Measurements from ENCODE around the gene LMF2. TPM values are rescaled to one million over a fixed set of nuclear protein-coding genes. Genes with fewer than 3 reads are reported as not detected.
A peak's percentile ranks its signal among the peaks of the same experiment; 100 is the strongest.

Gene LMF2
- total and polyA plus RNA-seq, 2 of the 8 experiments (the other 6 are each of a cell fraction or from before 2014, with no cell fraction given) = 34.3 to 62.9 TPM

DNA sequence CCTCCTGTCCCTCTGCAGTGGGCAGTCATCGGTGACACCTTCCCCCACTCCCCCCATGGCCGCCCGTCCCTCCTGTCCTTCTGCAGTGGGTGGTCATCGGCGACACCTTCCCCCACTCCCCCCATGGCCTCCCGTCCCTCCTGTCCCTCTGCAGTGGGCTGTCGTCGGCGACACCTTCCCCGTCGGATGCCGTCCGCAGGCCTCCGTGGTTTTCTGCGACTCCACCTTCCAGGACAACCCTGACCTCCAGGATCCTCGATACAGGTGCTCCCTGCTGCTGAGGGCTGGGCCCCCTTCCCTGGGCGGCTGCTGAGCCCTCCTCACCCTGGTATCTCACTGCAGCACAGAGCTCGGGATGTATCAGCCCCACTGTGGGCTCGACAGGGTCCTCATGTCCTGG is 18.6 kb downstream of the LMF2 start:
- Histone ChIP-seq H2BK5ac (ENCODE audit: low read depth, low read length) (no peak overlapping the region), H4K20me1 (replicated peaks in 1 of 2; ENCODE audit: control insufficient read depth in 1 of 2, insufficient read depth in 2 of 2, low read length in 2 of 2) (no peaks in the 10 kb centered on the region), H3K4me1 (replicated peaks in 1 of 4; ENCODE audit: control insufficient read depth in 3 of 4, insufficient read depth in 4 of 4, low read length in 3 of 4) (no peaks in the 10 kb centered on the region; a peak in 1 of 7 replicates), H2BK20ac (ENCODE audit: low read length) (no peak overlapping the region), H3K4me2 (ENCODE audit: insufficient read depth in 1 of 2, low read depth in 2 of 2, low read length in 2 of 2) (no peak overlapping the region), H2BK120ac (replicated peaks; ENCODE audit: low read depth, low read length) (no peak overlapping the region), H2AFZ (ENCODE audit: low read length) (no peak overlapping the region), H2BK15ac (ENCODE audit: low read length) (no peak overlapping the region), H3K4ac (replicated peaks; ENCODE audit: insufficient read length, low read depth, low read length) (no peak overlapping the region), H3K14ac (ENCODE audit: insufficient read length) (no peak overlapping the region), H3K4me3 (ENCODE audit: extremely low read depth in 1 of 4, insufficient read depth in 2 of 4, low read depth in 3 of 4, low read length in 4 of 4) (no peak overlapping the region), H3K56ac (replicated peaks; ENCODE audit: insufficient read length, low read depth, low read length) (no peak overlapping the region), H2AK5ac (ENCODE audit: low read depth, low read length) (no peak overlapping the region), H3K36me3 (ENCODE audit: control insufficient read depth in 2 of 4, insufficient read depth in 4 of 4, low read length in 3 of 4) (no peaks in the 10 kb centered on the region), H3K23ac (ENCODE audit: insufficient read length) (no peak overlapping the region), H3K23me2 (ENCODE audit: low read depth, low read length) (no peaks in the 10 kb centered on the region), H3K18ac (ENCODE audit: extremely low read depth, low read length) (no peak overlapping the region), H3K9ac (replicated peaks in 1 of 4; ENCODE audit: extremely low read depth in 1 of 4, low read depth in 3 of 4, low read length in 3 of 4) (no peak overlapping the region), H4K91ac (replicated peaks; ENCODE audit: insufficient read length, low read length) (no peak overlapping the region), H3K27ac (ENCODE audit: low read depth, low read length) (no peak overlapping the region), H3K79me2 (ENCODE audit: control insufficient read depth in 1 of 2, insufficient read depth in 2 of 2, low read length in 2 of 2) (no peaks in the 10 kb centered on the region), H4K5ac (ENCODE audit: insufficient read length, low read depth, low read length) (no peak overlapping the region), H3K27me3 (replicated peaks in 1 of 4; ENCODE audit: control insufficient read depth in 3 of 4, extremely low read depth in 1 of 4, insufficient read depth in 3 of 4, low read length in 3 of 4) (peaks cover 0 to 2% (median 0%) of the 10 kb centered on the region in 4 experiments; a peak in 1 of 7 replicates), H2BK12ac (ENCODE audit: low read depth, low read length) (no peak overlapping the region), H3K79me1 (ENCODE audit: low read depth, low read length) (no peaks in the 10 kb centered on the region), H4K8ac (ENCODE audit: extremely low read depth, insufficient read depth, low read length) (no peak overlapping the region), H3K9me3 (ENCODE audit: insufficient read depth in 2 of 2, low read depth in 1 of 2, low read length in 1 of 2) (no peaks in the 10 kb centered on the region)
- WGBS, 2 experiments (ENCODE audit: extremely low coverage in 1 of 2, insufficient coverage in 1 of 2, insufficient read length in 1 of 2, insufficient replicate concordance in 2 of 2, low coverage in 1 of 2, low lambda C conversion rate in 2 of 2, missing lambda C conversion rate in 1 of 2) = 91% methylated on average over 11 of the region's 19 CpGs; no CpG with 5 or more reads in 1 of the 2 experiments
- FAIRE-seq = no peak
- peak in 1 of 2 experiments; percentile 38 for DNase-seq (ENCODE audit: low read depth in 1 of 2, low spot score in 2 of 2)
- POLR2A ChIA-PET (ENCODE audit: partially characterized antibody) = interaction anchor here (0.8 kb wide), 1 partner anchor 9 kb away, joined by 5 read pairs; no protein-coding TSS in a partner anchor
- CTCF ChIA-PET (ENCODE audit: partially characterized antibody) = interaction anchor here (1.0 to 1.5 kb wide), 2 partner anchors 9 to 86 kb away, joined by 3 to 7 read pairs; no protein-coding TSS in a partner anchor
- TF ChIP-seq CREB1 (IDR thresholded peaks at IDR 0.05) (no peak), RNF2 (IDR thresholded peaks at IDR 0.05; ENCODE audit: borderline replicate concordance, low read depth, low read length, missing control alignments, poor library complexity, severe bottlenecking) (no peak), SIRT6 (IDR thresholded peaks at IDR 0.05; ENCODE audit: low read length) (no peak), EP300 (IDR thresholded peaks at IDR 0.05; ENCODE audit: borderline replicate concordance in 1 of 2, low read depth in 2 of 2, low read length in 2 of 2) (no peak), ZNF274 (IDR thresholded peaks at IDR 0.05; ENCODE audit: borderline replicate concordance, extremely low read depth, low read length) (no peak), GABPA (IDR thresholded peaks at IDR 0.05; ENCODE audit: borderline replicate concordance, insufficient read depth, low read length) (no peak), HDAC6 (IDR thresholded peaks at IDR 0.05; ENCODE audit: low read depth, low read length) (no peak), TAF7 (optimal IDR thresholded peaks at IDR 0.05; ENCODE audit: borderline replicate concordance, low read depth, low read length) (no peak), CHD2 (IDR thresholded peaks at IDR 0.05; ENCODE audit: low read length) (no peak), POU5F1 (IDR thresholded peaks at IDR 0.05; ENCODE audit: low read depth, low read length) (no peak), FOSL1 (IDR thresholded peaks at IDR 0.05; ENCODE audit: insufficient read depth, low read depth, low read length) (no peak), CHD1 (IDR thresholded peaks at IDR 0.05; ENCODE audit: low read depth, low read length) (no peak), RAD21 (IDR thresholded peaks at IDR 0.05 in 1 of 2, conservative IDR thresholded peaks at IDR 0.05 in 1 of 2; ENCODE audit: low read depth in 2 of 2, low read length in 2 of 2) (no peak), PHF8 (conservative IDR thresholded peaks at IDR 0.05; ENCODE audit: low read depth, low read length) (no peak)

All from H1 (cell line).